ENCODE results near the gene PCDH15. TPM values are rescaled to one million over a fixed set of nuclear protein-coding genes. Genes with fewer than 3 reads are reported as not detected.

PCDH15 gene
- total RNA-seq, 1 experiment from 2014 or later, result 0.59 TPM

DNA sequence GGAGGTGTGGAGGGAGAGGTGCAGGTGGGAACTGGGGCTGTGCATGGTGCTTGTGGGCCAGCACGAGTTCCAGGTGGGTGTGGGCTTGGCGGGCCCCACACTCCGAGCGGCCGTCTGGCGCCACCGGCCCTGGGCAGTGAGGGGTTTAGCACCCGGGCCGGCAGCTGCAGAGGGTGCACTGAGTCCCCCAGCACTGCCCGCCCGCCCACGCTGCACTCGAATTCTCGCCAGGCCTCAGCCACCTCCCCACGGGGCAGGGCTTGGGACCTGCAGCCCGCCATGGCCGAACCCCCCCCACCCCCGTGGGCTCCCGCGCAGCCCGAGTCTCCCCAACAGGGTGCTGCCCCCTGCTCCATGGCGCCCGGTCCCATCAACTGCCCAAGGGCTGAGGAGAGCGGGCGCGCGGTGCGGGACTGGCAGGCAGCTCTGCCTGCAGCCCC, 810.2 kb downstream of the PCDH15 start (continued):
- TF ChIP-seq E2F4 (CRISPR knock-in tag; IDR thresholded peaks at IDR 0.05; ENCODE audit: borderline replicate concordance, low read depth) (no peak), NR2C2 (CRISPR knock-in tag; IDR thresholded peaks at IDR 0.05) (no peak), IRF1 (CRISPR knock-in tag; IDR thresholded peaks at IDR 0.05) (no peak), ZNF671 (CRISPR knock-in tag; IDR thresholded peaks at IDR 0.05) (no peak), E2F5 (CRISPR knock-in tag; IDR thresholded peaks at IDR 0.05) (no peak)
- TF ChIP-seq, protein P1, sequence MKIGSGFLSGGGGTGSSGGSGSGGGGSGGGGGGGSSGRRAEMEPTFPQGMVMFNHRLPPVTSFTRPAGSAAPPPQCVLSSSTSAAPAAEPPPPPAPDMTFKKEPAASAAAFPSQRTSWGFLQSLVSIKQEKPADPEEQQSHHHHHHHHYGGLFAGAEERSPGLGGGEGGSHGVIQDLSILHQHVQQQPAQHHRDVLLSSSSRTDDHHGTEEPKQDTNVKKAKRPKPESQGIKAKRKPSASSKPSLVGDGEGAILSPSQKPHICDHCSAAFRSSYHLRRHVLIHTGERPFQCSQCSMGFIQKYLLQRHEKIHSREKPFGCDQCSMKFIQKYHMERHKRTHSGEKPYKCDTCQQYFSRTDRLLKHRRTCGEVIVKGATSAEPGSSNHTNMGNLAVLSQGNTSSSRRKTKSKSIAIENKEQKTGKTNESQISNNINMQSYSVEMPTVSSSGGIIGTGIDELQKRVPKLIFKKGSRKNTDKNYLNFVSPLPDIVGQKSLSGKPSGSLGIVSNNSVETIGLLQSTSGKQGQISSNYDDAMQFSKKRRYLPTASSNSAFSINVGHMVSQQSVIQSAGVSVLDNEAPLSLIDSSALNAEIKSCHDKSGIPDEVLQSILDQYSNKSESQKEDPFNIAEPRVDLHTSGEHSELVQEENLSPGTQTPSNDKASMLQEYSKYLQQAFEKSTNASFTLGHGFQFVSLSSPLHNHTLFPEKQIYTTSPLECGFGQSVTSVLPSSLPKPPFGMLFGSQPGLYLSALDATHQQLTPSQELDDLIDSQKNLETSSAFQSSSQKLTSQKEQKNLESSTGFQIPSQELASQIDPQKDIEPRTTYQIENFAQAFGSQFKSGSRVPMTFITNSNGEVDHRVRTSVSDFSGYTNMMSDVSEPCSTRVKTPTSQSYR (CRISPR knock-in tag; IDR thresholded peaks at IDR 0.05), result no peak

- DNase-seq (ENCODE audit: low spot score) (no peak), ATAC-seq (no peak)
- ChIA-PET CTCF (no interaction called here), POLR2A (no interaction called here)
- H3K27me3 Mint-ChIP-seq (ENCODE audit: low read depth), result no peaks in the 10 kb centered on the region
- peaks cover 10% of the 10 kb centered on the region; the same call in 1 of the 2 replicates for H3K36me3 Mint-ChIP-seq
- TF ChIP-seq AR (CRISPR knock-in tag; IDR thresholded peaks at IDR 0.05) (no peak), TEAD4 (CRISPR knock-in tag; IDR thresholded peaks at IDR 0.05) (no peak), CDX4 (CRISPR knock-in tag; IDR thresholded peaks at IDR 0.05; ENCODE audit: borderline replicate concordance) (no peak), ZNF532 (CRISPR knock-in tag; IDR thresholded peaks at IDR 0.05; ENCODE audit: borderline replicate concordance) (no peak), EMX1 (CRISPR knock-in tag; IDR thresholded peaks at IDR 0.05) (no peak), MYBL2 (CRISPR knock-in tag; IDR thresholded peaks at IDR 0.05) (no peak), ZNF232 (CRISPR knock-in tag; IDR thresholded peaks at IDR 0.05) (no peak)
- TF ChIP-seq, protein P2, sequence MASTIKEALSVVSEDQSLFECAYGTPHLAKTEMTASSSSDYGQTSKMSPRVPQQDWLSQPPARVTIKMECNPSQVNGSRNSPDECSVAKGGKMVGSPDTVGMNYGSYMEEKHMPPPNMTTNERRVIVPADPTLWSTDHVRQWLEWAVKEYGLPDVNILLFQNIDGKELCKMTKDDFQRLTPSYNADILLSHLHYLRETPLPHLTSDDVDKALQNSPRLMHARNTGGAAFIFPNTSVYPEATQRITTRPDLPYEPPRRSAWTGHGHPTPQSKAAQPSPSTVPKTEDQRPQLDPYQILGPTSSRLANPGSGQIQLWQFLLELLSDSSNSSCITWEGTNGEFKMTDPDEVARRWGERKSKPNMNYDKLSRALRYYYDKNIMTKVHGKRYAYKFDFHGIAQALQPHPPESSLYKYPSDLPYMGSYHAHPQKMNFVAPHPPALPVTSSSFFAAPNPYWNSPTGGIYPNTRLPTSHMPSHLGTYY (CRISPR knock-in tag; IDR thresholded peaks at IDR 0.05), result no peak
- H3K9me3 Mint-ChIP-seq, result peaks cover 34% of the 10 kb centered on the region
- no peak overlapping the region for H3K4me3 Mint-ChIP-seq
- H3K4me1 Mint-ChIP-seq, result peaks cover 9% of the 10 kb centered on the region
- H3K27ac Mint-ChIP-seq, result no peak overlapping the region
Measured at GRCh38 chr10:53983431-53983830, 817.6 kb downstream of the PCDH15 start.

All from WTC11 (cell line).